ENCODE measurements around the gene HCST.
A peak's percentile ranks its signal among the peaks of the same experiment; 100 is the strongest.

HCST gene

GRCh38 chr19:35929876-35930275, 27.5 kb downstream of the HCST start:
- no peak overlapping the region for H3K23ac ChIP-seq (ENCODE audit: low read length)
- H3K27me3 ChIP-seq (ENCODE audit: insufficient read depth, low read length, poor library complexity) = no peaks in the 10 kb centered on the region
- WGBS (ENCODE audit: extremely low coverage, insufficient coverage, low lambda C conversion rate) = no CpG with 5 or more reads among the region's 2 CpGs
- H4K8ac ChIP-seq (ENCODE audit: low read depth, low read length) = no peak overlapping the region
- no peak overlapping the region for H2BK15ac ChIP-seq (replicated peaks; ENCODE audit: low read depth)
- no peaks in the 10 kb centered on the region for H3K79me2 ChIP-seq (ENCODE audit: control insufficient read depth, insufficient read depth, low read length)
- H2BK5ac ChIP-seq (ENCODE audit: low read length) = no peak overlapping the region
- DNase-seq = no peak
- no peak overlapping the region for H3K56ac ChIP-seq (ENCODE audit: low read length)
- H3K79me1 ChIP-seq (ENCODE audit: low read length) = no peaks in the 10 kb centered on the region
- no peaks in the 10 kb centered on the region for H3K4me1 ChIP-seq (ENCODE audit: control insufficient read depth, low read depth, low read length)
- no peak overlapping the region for H2AK5ac ChIP-seq (ENCODE audit: low read length)
- H3K27ac ChIP-seq (ENCODE audit: low read depth, low read length) = no peak overlapping the region
- no peak overlapping the region for H2BK120ac ChIP-seq (ENCODE audit: low read depth, low read length)
- H4K5ac ChIP-seq (ENCODE audit: low read length) = no peak overlapping the region
- H3K4ac ChIP-seq (ENCODE audit: low read depth, low read length) = no peak overlapping the region
- H3K4me2 ChIP-seq (ENCODE audit: low read length) = no peak overlapping the region
- no peak overlapping the region for H3K18ac ChIP-seq (ENCODE audit: low read length)
- no peak overlapping the region for H3K4me3 ChIP-seq (ENCODE audit: low read length)
- H3K9ac ChIP-seq (ENCODE audit: low read length) = no peak overlapping the region
- H3K36me3 ChIP-seq (ENCODE audit: control insufficient read depth, insufficient read depth, low read length) = no peaks in the 10 kb centered on the region

- peak; percentile 100 for DNase-seq
- Histone ChIP-seq H3K27me3 (ENCODE audit: insufficient read depth, low read length, poor library complexity) (no peaks in the 10 kb centered on the region), H2BK5ac (ENCODE audit: low read length) (no peak overlapping the region), H3K79me1 (ENCODE audit: low read length) (no peaks in the 10 kb centered on the region), H3K4me3 (ENCODE audit: low read length) (no peak overlapping the region), H4K8ac (ENCODE audit: low read depth, low read length) (no peak overlapping the region), H4K5ac (ENCODE audit: low read length) (no peak overlapping the region), H3K27ac (ENCODE audit: low read depth, low read length) (peak overlapping the region; percentile 28), H2AK5ac (ENCODE audit: low read length) (no peak overlapping the region), H2BK120ac (ENCODE audit: low read depth, low read length) (no peak overlapping the region), H3K4me2 (ENCODE audit: low read length) (peak overlapping the region; percentile 34), H3K79me2 (ENCODE audit: control insufficient read depth, insufficient read depth, low read length) (no peaks in the 10 kb centered on the region), H3K36me3 (ENCODE audit: control insufficient read depth, insufficient read depth, low read length) (no peaks in the 10 kb centered on the region), H3K9ac (ENCODE audit: low read length) (peak overlapping the region; percentile 72), H3K4ac (ENCODE audit: low read depth, low read length) (no peak overlapping the region), H3K23ac (ENCODE audit: low read length) (no peak overlapping the region), H2BK15ac (replicated peaks; ENCODE audit: low read depth) (no peak overlapping the region), H3K56ac (ENCODE audit: low read length) (peak overlapping the region; percentile 85), H3K4me1 (ENCODE audit: control insufficient read depth, low read depth, low read length) (peaks cover 2% of the 10 kb centered on the region), H3K18ac (ENCODE audit: low read length) (no peak overlapping the region)
- no CpG with 5 or more reads among the region's 47 CpGs for WGBS (ENCODE audit: extremely low coverage, insufficient coverage, low lambda C conversion rate)
Observed at GRCh38 chr19:35931161-35931873, 29.0 kb downstream of the HCST start.

- Histone ChIP-seq H3K9ac (ENCODE audit: low read length) (no peak overlapping the region), H2BK5ac (ENCODE audit: low read length) (no peak overlapping the region), H3K4me2 (ENCODE audit: low read length) (peak overlapping the region; percentile 8), H4K5ac (ENCODE audit: low read length) (no peak overlapping the region), H3K27ac (ENCODE audit: low read depth, low read length) (no peak overlapping the region), H3K18ac (ENCODE audit: low read length) (no peak overlapping the region), H3K4ac (ENCODE audit: low read depth, low read length) (no peak overlapping the region), H3K79me2 (ENCODE audit: control insufficient read depth, insufficient read depth, low read length) (no peaks in the 10 kb centered on the region), H3K36me3 (ENCODE audit: control insufficient read depth, insufficient read depth, low read length) (no peaks in the 10 kb centered on the region), H3K56ac (ENCODE audit: low read length) (no peak overlapping the region), H3K23ac (ENCODE audit: low read length) (no peak overlapping the region), H2BK120ac (ENCODE audit: low read depth, low read length) (no peak overlapping the region), H4K8ac (ENCODE audit: low read depth, low read length) (no peak overlapping the region), H2BK15ac (replicated peaks; ENCODE audit: low read depth) (no peak overlapping the region), H3K27me3 (ENCODE audit: insufficient read depth, low read length, poor library complexity) (no peaks in the 10 kb centered on the region), H3K79me1 (ENCODE audit: low read length) (no peaks in the 10 kb centered on the region), H3K4me3 (ENCODE audit: low read length) (no peak overlapping the region), H2AK5ac (ENCODE audit: low read length) (no peak overlapping the region), H3K4me1 (ENCODE audit: control insufficient read depth, low read depth, low read length) (peaks cover 4% of the 10 kb centered on the region)
- no peak for DNase-seq
- WGBS (ENCODE audit: extremely low coverage, insufficient coverage, low lambda C conversion rate) = no CpG with 5 or more reads among the region's 9 CpGs
Observed at GRCh38 chr19:35931874-35932202, 29.5 kb downstream of the HCST start.

- Histone ChIP-seq H3K9ac (ENCODE audit: low read length) (no peak overlapping the region), H3K27me3 (ENCODE audit: insufficient read depth, low read length, poor library complexity) (no peaks in the 10 kb centered on the region), H4K5ac (ENCODE audit: low read length) (no peak overlapping the region), H3K18ac (ENCODE audit: low read length) (no peak overlapping the region), H3K23ac (ENCODE audit: low read length) (no peak overlapping the region), H3K36me3 (ENCODE audit: control insufficient read depth, insufficient read depth, low read length) (no peaks in the 10 kb centered on the region), H2BK5ac (ENCODE audit: low read length) (no peak overlapping the region), H3K79me1 (ENCODE audit: low read length) (no peaks in the 10 kb centered on the region), H2AK5ac (ENCODE audit: low read length) (no peak overlapping the region), H3K4ac (ENCODE audit: low read depth, low read length) (no peak overlapping the region), H3K79me2 (ENCODE audit: control insufficient read depth, insufficient read depth, low read length) (no peaks in the 10 kb centered on the region), H2BK15ac (replicated peaks; ENCODE audit: low read depth) (no peak overlapping the region), H3K4me2 (ENCODE audit: low read length) (no peak overlapping the region), H3K4me1 (ENCODE audit: control insufficient read depth, low read depth, low read length) (peaks cover 7% of the 10 kb centered on the region), H3K4me3 (ENCODE audit: low read length) (no peak overlapping the region), H3K27ac (ENCODE audit: low read depth, low read length) (no peak overlapping the region), H4K8ac (ENCODE audit: low read depth, low read length) (no peak overlapping the region), H2BK120ac (ENCODE audit: low read depth, low read length) (no peak overlapping the region), H3K56ac (ENCODE audit: low read length) (no peak overlapping the region)
- no peak for DNase-seq
- no CpG with 5 or more reads among the region's 7 CpGs for WGBS (ENCODE audit: extremely low coverage, insufficient coverage, low lambda C conversion rate)
Observed at GRCh38 chr19:35932291-35932936, 30.1 kb downstream of the HCST start.

GRCh38 chr19:35935911-35936737, 33.8 kb downstream of the HCST start, which contains the start of gene LRFN3:
Gene LRFN3, plus strand, starts transcription at chr19:35936374. Its CDS starts 3,052 bp downstream, at chr19:35939426.
- H3K4ac ChIP-seq (ENCODE audit: low read depth, low read length) = peak within 1 kb of the TSS; percentile 82
- no peak within 1 kb of the TSS for H3K27ac ChIP-seq (ENCODE audit: low read depth, low read length)
- peak within 1 kb of the TSS; percentile 77 for H3K4me2 ChIP-seq (ENCODE audit: low read length)
- no peak within 1 kb of the TSS for H2BK120ac ChIP-seq (ENCODE audit: low read depth, low read length)
- no peaks in the 10 kb centered on the region for H3K36me3 ChIP-seq (ENCODE audit: control insufficient read depth, insufficient read depth, low read length)
- no peaks in the 10 kb centered on the region for H3K79me2 ChIP-seq (ENCODE audit: control insufficient read depth, insufficient read depth, low read length)
- peaks cover 10% of the 10 kb centered on the region for H3K4me1 ChIP-seq (ENCODE audit: control insufficient read depth, low read depth, low read length)
- peaks cover 3% of the 10 kb centered on the region for H3K79me1 ChIP-seq (ENCODE audit: low read length)
- no peak within 1 kb of the TSS for H2BK15ac ChIP-seq (replicated peaks; ENCODE audit: low read depth)
- no CpG with 5 or more reads among the region's 68 CpGs for WGBS (ENCODE audit: extremely low coverage, insufficient coverage, low lambda C conversion rate)
- H4K5ac ChIP-seq (ENCODE audit: low read length) = no peak within 1 kb of the TSS
- H3K4me3 ChIP-seq (ENCODE audit: low read length) = peak within 1 kb of the TSS; percentile 66
- H3K23ac ChIP-seq (ENCODE audit: low read length) = no peak within 1 kb of the TSS
- H2AK5ac ChIP-seq (ENCODE audit: low read length) = no peak within 1 kb of the TSS
- H3K27me3 ChIP-seq (ENCODE audit: insufficient read depth, low read length, poor library complexity) = no peaks in the 10 kb centered on the region
- peak within 1 kb of the TSS; percentile 82 for H3K18ac ChIP-seq (ENCODE audit: low read length)
- H3K56ac ChIP-seq (ENCODE audit: low read length) = peak within 1 kb of the TSS; percentile 87
- H3K9ac ChIP-seq (ENCODE audit: low read length) = peak within 1 kb of the TSS; percentile 87
- H2BK5ac ChIP-seq (ENCODE audit: low read length) = no peak within 1 kb of the TSS
- H4K8ac ChIP-seq (ENCODE audit: low read depth, low read length) = no peak within 1 kb of the TSS
- DNase-seq = peak; percentile 83

All from mesendoderm (in vitro differentiated cells).